ENCODE data around the gene FLVCR2. TPM values are rescaled to one million over a fixed set of nuclear protein-coding genes. Genes with fewer than 3 reads are reported as not detected.

FLVCR2 gene
- total RNA-seq, 1 donor from 2014 or later: 3.1 TPM

DNA sequence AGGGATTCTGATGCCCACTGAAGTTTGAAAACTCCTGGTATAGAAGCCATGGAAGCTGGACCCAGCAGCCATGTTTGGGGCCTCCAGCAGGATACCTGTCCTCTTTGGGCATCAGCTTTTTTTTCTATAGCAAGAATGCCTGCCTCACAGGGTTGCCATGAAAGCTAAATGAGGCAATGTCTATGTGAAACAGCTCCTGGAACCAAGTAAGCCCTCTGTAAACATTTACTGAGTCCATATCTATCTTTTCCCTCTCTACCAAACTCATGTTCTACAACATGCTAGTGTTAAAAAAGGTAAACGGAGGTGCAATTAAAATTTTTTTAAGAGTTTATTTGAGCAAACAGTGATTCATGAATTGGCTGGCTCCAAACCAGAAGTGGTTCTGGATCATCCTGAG is 28.6 kb downstream of the FLVCR2 start:
- Mint-ChIP-seq H3K9me3 (ENCODE audit: unreplicated experiment) (peaks cover 29% of the 10 kb centered on the region), H3K27ac (ENCODE audit: unreplicated experiment) (no peak overlapping the region), H3K27me3 (ENCODE audit: low read depth, unreplicated experiment) (peaks cover 9% of the 10 kb centered on the region), H3K36me3 (ENCODE audit: low read depth, unreplicated experiment) (peaks cover 16% of the 10 kb centered on the region), H3K4me1 (ENCODE audit: low read depth, unreplicated experiment) (peaks cover 20% of the 10 kb centered on the region), H3K4me3 (ENCODE audit: unreplicated experiment) (no peak overlapping the region)
- no peak for FAIRE-seq
- TF ChIP-seq EZH2 (IDR thresholded peaks at IDR 0.05; ENCODE audit: insufficient read depth, low read length): no peak
- TF ChIP-seq, protein P1, sequence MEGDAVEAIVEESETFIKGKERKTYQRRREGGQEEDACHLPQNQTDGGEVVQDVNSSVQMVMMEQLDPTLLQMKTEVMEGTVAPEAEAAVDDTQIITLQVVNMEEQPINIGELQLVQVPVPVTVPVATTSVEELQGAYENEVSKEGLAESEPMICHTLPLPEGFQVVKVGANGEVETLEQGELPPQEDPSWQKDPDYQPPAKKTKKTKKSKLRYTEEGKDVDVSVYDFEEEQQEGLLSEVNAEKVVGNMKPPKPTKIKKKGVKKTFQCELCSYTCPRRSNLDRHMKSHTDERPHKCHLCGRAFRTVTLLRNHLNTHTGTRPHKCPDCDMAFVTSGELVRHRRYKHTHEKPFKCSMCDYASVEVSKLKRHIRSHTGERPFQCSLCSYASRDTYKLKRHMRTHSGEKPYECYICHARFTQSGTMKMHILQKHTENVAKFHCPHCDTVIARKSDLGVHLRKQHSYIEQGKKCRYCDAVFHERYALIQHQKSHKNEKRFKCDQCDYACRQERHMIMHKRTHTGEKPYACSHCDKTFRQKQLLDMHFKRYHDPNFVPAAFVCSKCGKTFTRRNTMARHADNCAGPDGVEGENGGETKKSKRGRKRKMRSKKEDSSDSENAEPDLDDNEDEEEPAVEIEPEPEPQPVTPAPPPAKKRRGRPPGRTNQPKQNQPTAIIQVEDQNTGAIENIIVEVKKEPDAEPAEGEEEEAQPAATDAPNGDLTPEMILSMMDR (IDR thresholded peaks at IDR 0.05; ENCODE audit: insufficient read depth, low read depth, low read length): no peak
- H3K36me3 ChIP-seq (ENCODE audit: insufficient read depth, low read length): no peaks in the 10 kb centered on the region
- H3K79me2 ChIP-seq (ENCODE audit: insufficient read depth, low read length): no peaks in the 10 kb centered on the region
- H3K27ac ChIP-seq (ENCODE audit: low read depth, low read length): no peak overlapping the region
- H3K4me2 ChIP-seq (ENCODE audit: low read length): no peak overlapping the region
- no peak overlapping the region for H3K9ac ChIP-seq (ENCODE audit: low read length)
- H4K20me1 ChIP-seq (ENCODE audit: insufficient read depth, low read length): no peaks in the 10 kb centered on the region
- H3K27me3 ChIP-seq (ENCODE audit: insufficient read depth, low read length): peaks cover 3% of the 10 kb centered on the region
- H3K9me3 ChIP-seq (ENCODE audit: insufficient read depth, low read depth, low read length): peaks cover 13% of the 10 kb centered on the region
- no peak overlapping the region for H2AFZ ChIP-seq (ENCODE audit: low read depth, low read length)
- DNase-seq (ENCODE audit: low read depth): no peak
- H3K4me3 ChIP-seq (ENCODE audit: insufficient read depth, low read depth, low read length): no peak overlapping the region
- H3K4me1 ChIP-seq (ENCODE audit: insufficient read depth, low read length): peaks cover 5% of the 10 kb centered on the region

DNA sequence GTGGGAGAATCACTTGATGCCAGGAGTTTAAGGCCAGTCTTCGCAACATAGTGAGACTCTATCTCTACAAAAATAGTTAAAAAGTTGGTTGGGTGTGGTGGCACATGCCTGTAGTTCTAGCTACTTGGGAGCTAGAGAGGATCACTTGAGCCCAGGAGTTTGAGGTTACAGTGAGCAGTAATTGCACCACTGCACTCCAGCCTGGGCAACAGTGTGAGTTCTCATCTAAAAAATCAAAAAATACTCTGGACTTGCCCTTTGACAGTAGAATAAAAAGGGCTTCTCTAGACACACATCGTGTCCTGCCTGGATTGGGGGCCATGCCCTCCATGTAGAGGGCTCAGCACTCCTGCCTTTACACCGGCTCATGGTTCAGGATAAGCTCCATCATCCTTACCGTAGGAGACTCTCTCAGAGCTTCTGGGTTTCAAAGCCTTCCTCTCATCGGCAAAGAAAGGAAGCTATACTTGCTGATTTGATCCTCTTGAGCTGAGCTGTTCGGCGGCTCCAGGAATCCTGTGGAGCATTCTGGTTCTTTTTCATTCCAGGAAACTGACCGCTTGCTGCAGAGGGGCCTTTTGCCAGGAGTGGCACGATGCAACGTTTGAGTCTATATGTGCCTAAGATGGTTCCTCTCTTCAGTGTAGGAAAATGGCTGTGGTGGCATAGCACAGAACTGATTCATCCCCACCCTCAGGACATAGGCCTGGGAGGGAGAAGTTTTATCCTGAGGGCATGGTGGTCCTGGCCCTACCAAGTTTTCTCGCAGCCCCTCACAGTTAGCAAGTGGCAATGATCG is 29.6 kb downstream of the FLVCR2 start:
- H3K4me3 ChIP-seq (ENCODE audit: insufficient read depth, low read depth, low read length): no peak overlapping the region
- Mint-ChIP-seq H3K4me3 (ENCODE audit: unreplicated experiment) (no peak overlapping the region), H3K36me3 (ENCODE audit: low read depth, unreplicated experiment) (peaks cover 18% of the 10 kb centered on the region), H3K27ac (ENCODE audit: unreplicated experiment) (no peak overlapping the region), H3K9me3 (ENCODE audit: unreplicated experiment) (peaks cover 29% of the 10 kb centered on the region), H3K27me3 (ENCODE audit: low read depth, unreplicated experiment) (peaks cover 8% of the 10 kb centered on the region), H3K4me1 (ENCODE audit: low read depth, unreplicated experiment) (peaks cover 20% of the 10 kb centered on the region)
- no peaks in the 10 kb centered on the region for H3K79me2 ChIP-seq (ENCODE audit: insufficient read depth, low read length)
- H3K4me2 ChIP-seq (ENCODE audit: low read length): no peak overlapping the region
- H3K4me1 ChIP-seq (ENCODE audit: insufficient read depth, low read length): peaks cover 5% of the 10 kb centered on the region
- no peak for DNase-seq (ENCODE audit: low read depth)
- peaks cover 2% of the 10 kb centered on the region for H3K27me3 ChIP-seq (ENCODE audit: insufficient read depth, low read length)
- no peak overlapping the region for H3K27ac ChIP-seq (ENCODE audit: low read depth, low read length)
- no peak for TF ChIP-seq EZH2 (IDR thresholded peaks at IDR 0.05; ENCODE audit: insufficient read depth, low read length)
- TF ChIP-seq, protein P1 (IDR thresholded peaks at IDR 0.05; ENCODE audit: insufficient read depth, low read depth, low read length): no peak
- H3K9me3 ChIP-seq (ENCODE audit: insufficient read depth, low read depth, low read length): peaks cover 14% of the 10 kb centered on the region
- H3K36me3 ChIP-seq (ENCODE audit: insufficient read depth, low read length): no peaks in the 10 kb centered on the region
- no peak overlapping the region for H2AFZ ChIP-seq (ENCODE audit: low read depth, low read length)
- H3K9ac ChIP-seq (ENCODE audit: low read length): no peak overlapping the region
- H4K20me1 ChIP-seq (ENCODE audit: insufficient read depth, low read length): no peaks in the 10 kb centered on the region
- FAIRE-seq: no peak

DNA sequence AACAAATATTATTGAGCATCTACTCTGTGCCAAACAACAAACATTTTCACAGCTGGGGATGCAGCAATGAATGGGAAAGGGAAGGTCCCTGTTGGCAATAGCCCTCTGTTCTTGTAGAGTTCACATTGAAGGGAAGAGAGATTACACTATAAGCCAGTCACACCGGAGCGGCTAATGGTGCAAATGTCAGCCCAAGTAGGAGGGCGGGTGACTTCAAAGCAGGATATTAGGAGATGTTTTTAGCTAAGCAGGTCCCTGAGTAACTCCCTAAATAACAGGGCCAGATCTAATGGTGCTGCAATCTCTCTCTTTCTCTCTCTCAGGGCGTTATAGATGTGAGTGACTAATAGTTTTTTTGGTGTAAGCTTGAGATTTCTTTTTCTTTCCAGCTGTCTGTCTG is 30.7 kb downstream of the FLVCR2 start:
- no peaks in the 10 kb centered on the region for H4K20me1 ChIP-seq (ENCODE audit: insufficient read depth, low read length)
- Mint-ChIP-seq H3K27me3 (ENCODE audit: low read depth, unreplicated experiment) (peaks cover 3% of the 10 kb centered on the region), H3K4me3 (ENCODE audit: unreplicated experiment) (no peak overlapping the region), H3K9me3 (ENCODE audit: unreplicated experiment) (peaks cover 37% of the 10 kb centered on the region), H3K36me3 (ENCODE audit: low read depth, unreplicated experiment) (peaks cover 21% of the 10 kb centered on the region), H3K4me1 (ENCODE audit: low read depth, unreplicated experiment) (peaks cover 20% of the 10 kb centered on the region), H3K27ac (ENCODE audit: unreplicated experiment) (no peak overlapping the region)
- H3K4me1 ChIP-seq (ENCODE audit: insufficient read depth, low read length): peaks cover 5% of the 10 kb centered on the region
- H3K4me3 ChIP-seq (ENCODE audit: insufficient read depth, low read depth, low read length): no peak overlapping the region
- FAIRE-seq (no peak), DNase-seq (ENCODE audit: low read depth) (no peak)
- no peaks in the 10 kb centered on the region for H3K36me3 ChIP-seq (ENCODE audit: insufficient read depth, low read length)
- no peaks in the 10 kb centered on the region for H3K79me2 ChIP-seq (ENCODE audit: insufficient read depth, low read length)
- TF ChIP-seq, protein P1 (IDR thresholded peaks at IDR 0.05; ENCODE audit: insufficient read depth, low read depth, low read length): no peak
- no peak for TF ChIP-seq EZH2 (IDR thresholded peaks at IDR 0.05; ENCODE audit: insufficient read depth, low read length)
- no peak overlapping the region for H3K27ac ChIP-seq (ENCODE audit: low read depth, low read length)
- no peak overlapping the region for H2AFZ ChIP-seq (ENCODE audit: low read depth, low read length)
- no peak overlapping the region for H3K9ac ChIP-seq (ENCODE audit: low read length)
- peaks cover 14% of the 10 kb centered on the region for H3K9me3 ChIP-seq (ENCODE audit: insufficient read depth, low read depth, low read length)
- H3K4me2 ChIP-seq (ENCODE audit: low read length): no peak overlapping the region
- H3K27me3 ChIP-seq (ENCODE audit: insufficient read depth, low read length): no peaks in the 10 kb centered on the region
